ENCODE data around the gene UST.
"Not testable (repeated sequence)": the region's sequence is repeated elsewhere in the genome, so short reads cannot be mapped to it uniquely, and the experiment has no call there.

The UST gene

GRCh38 chr6:148839044-148839443, 92.2 kb downstream of the UST start:
- peaks cover 37% of the 10 kb centered on the region for H3K4me1 ChIP-seq (ENCODE audit: control insufficient read depth, insufficient read depth, low read length)
- H3K4me3 ChIP-seq (ENCODE audit: low read depth, low read length): no peak overlapping the region
- no peak overlapping the region for H3K9ac ChIP-seq (ENCODE audit: low read length)
- no peaks in the 10 kb centered on the region for H3K9me3 ChIP-seq (ENCODE audit: control insufficient read depth, insufficient read depth, low read depth, low read length)
- no peak overlapping the region for H3K27ac ChIP-seq (ENCODE audit: low read depth, low read length)
- H3K36me3 ChIP-seq (ENCODE audit: control insufficient read depth, insufficient read depth, low read length): no peaks in the 10 kb centered on the region
- H3K27me3 ChIP-seq (ENCODE audit: control insufficient read depth, insufficient read depth, low read length): no peaks in the 10 kb centered on the region

- no peak overlapping the region for H3K9ac ChIP-seq (ENCODE audit: low read length)
- H3K4me3 ChIP-seq (ENCODE audit: low read depth, low read length): no peak overlapping the region
- H3K9me3 ChIP-seq (ENCODE audit: control insufficient read depth, insufficient read depth, low read depth, low read length): peaks cover 4% of the 10 kb centered on the region; the same call in 1 of the 2 replicates
- H3K4me1 ChIP-seq (ENCODE audit: control insufficient read depth, insufficient read depth, low read length): peaks cover 37% of the 10 kb centered on the region
- H3K27ac ChIP-seq (ENCODE audit: low read depth, low read length): no peak overlapping the region
- no peaks in the 10 kb centered on the region for H3K27me3 ChIP-seq (ENCODE audit: control insufficient read depth, insufficient read depth, low read length)
- no peaks in the 10 kb centered on the region for H3K36me3 ChIP-seq (ENCODE audit: control insufficient read depth, insufficient read depth, low read length)
Measured at GRCh38 chr6:148840256-148840655, 93.4 kb downstream of the UST start.

GRCh38 chr6:148842296-148843019, 95.6 kb downstream of the UST start:
- Histone ChIP-seq H3K9me3 (ENCODE audit: control insufficient read depth, insufficient read depth, low read depth, low read length) (peaks cover 4% of the 10 kb centered on the region; the same call in 1 of the 2 replicates), H3K4me3 (ENCODE audit: low read depth, low read length) (no peak overlapping the region), H3K9ac (ENCODE audit: low read length) (no peak overlapping the region), H3K36me3 (ENCODE audit: control insufficient read depth, insufficient read depth, low read length) (no peaks in the 10 kb centered on the region), H3K27ac (ENCODE audit: low read depth, low read length) (no peak overlapping the region), H3K4me1 (ENCODE audit: control insufficient read depth, insufficient read depth, low read length) (peaks cover 37% of the 10 kb centered on the region), H3K27me3 (ENCODE audit: control insufficient read depth, insufficient read depth, low read length) (no peaks in the 10 kb centered on the region)

GRCh38 chr6:148845464-148845863, 98.6 kb downstream of the UST start:
- peaks cover 4% of the 10 kb centered on the region; the same call in 1 of the 2 replicates for H3K9me3 ChIP-seq (ENCODE audit: control insufficient read depth, insufficient read depth, low read depth, low read length)
- H3K4me3 ChIP-seq (ENCODE audit: low read depth, low read length): no peak overlapping the region
- no peaks in the 10 kb centered on the region for H3K27me3 ChIP-seq (ENCODE audit: control insufficient read depth, insufficient read depth, low read length)
- no peaks in the 10 kb centered on the region for H3K36me3 ChIP-seq (ENCODE audit: control insufficient read depth, insufficient read depth, low read length)
- H3K4me1 ChIP-seq (ENCODE audit: control insufficient read depth, insufficient read depth, low read length): peaks cover 20% of the 10 kb centered on the region; the same call in 1 of the 2 replicates
- no peak overlapping the region for H3K27ac ChIP-seq (ENCODE audit: low read depth, low read length)
- no peak overlapping the region for H3K9ac ChIP-seq (ENCODE audit: low read length)

- no peaks in the 10 kb centered on the region for H3K36me3 ChIP-seq (ENCODE audit: control insufficient read depth, insufficient read depth, low read length)
Measured at GRCh38 chr6:148846778-148847761, 100.2 kb downstream of the UST start.

GRCh38 chr6:148848915-148849314, 102.1 kb downstream of the UST start:
- Histone ChIP-seq H3K27me3 (ENCODE audit: control insufficient read depth, insufficient read depth, low read length) (no peaks in the 10 kb centered on the region), H3K9ac (ENCODE audit: low read length) (no peak overlapping the region), H3K4me1 (ENCODE audit: control insufficient read depth, insufficient read depth, low read length) (peaks cover 35% of the 10 kb centered on the region), H3K36me3 (ENCODE audit: control insufficient read depth, insufficient read depth, low read length) (no peaks in the 10 kb centered on the region), H3K27ac (ENCODE audit: low read depth, low read length) (no peak overlapping the region), H3K4me3 (ENCODE audit: low read depth, low read length) (no peak overlapping the region), H3K9me3 (ENCODE audit: control insufficient read depth, insufficient read depth, low read depth, low read length) (peaks cover 4% of the 10 kb centered on the region; the same call in 1 of the 2 replicates)

More at GRCh38 chr6:148846778-148847761, 100.2 kb downstream of the UST start:
- Histone ChIP-seq H3K9me3 (ENCODE audit: control insufficient read depth, insufficient read depth, low read depth, low read length) (peaks cover 4% of the 10 kb centered on the region; the same call in 1 of the 2 replicates), H3K4me1 (ENCODE audit: control insufficient read depth, insufficient read depth, low read length) (peaks cover 32% of the 10 kb centered on the region), H3K27ac (ENCODE audit: low read depth, low read length) (no peak overlapping the region), H3K4me3 (ENCODE audit: low read depth, low read length) (no peak overlapping the region), H3K9ac (ENCODE audit: low read length) (no peak overlapping the region), H3K27me3 (ENCODE audit: control insufficient read depth, insufficient read depth, low read length) (no peaks in the 10 kb centered on the region)

- not testable (repeated sequence) for H3K9me3 ChIP-seq (ENCODE audit: control insufficient read depth, insufficient read depth, low read depth, low read length); H3K36me3 ChIP-seq (ENCODE audit: control insufficient read depth, insufficient read depth, low read length); H3K27ac ChIP-seq (ENCODE audit: low read depth, low read length); H3K27me3 ChIP-seq (ENCODE audit: control insufficient read depth, insufficient read depth, low read length); H3K4me3 ChIP-seq (ENCODE audit: low read depth, low read length); H3K9ac ChIP-seq (ENCODE audit: low read length)
- peaks cover 40% of the 10 kb centered on the region for H3K4me1 ChIP-seq (ENCODE audit: control insufficient read depth, insufficient read depth, low read length)
Measured at GRCh38 chr6:148849449-148849848, 102.6 kb downstream of the UST start.

- H3K9ac ChIP-seq (ENCODE audit: low read length): no peak overlapping the region
- H3K27me3 ChIP-seq (ENCODE audit: control insufficient read depth, insufficient read depth, low read length): no peaks in the 10 kb centered on the region
- no peak overlapping the region for H3K27ac ChIP-seq (ENCODE audit: low read depth, low read length)
- no peaks in the 10 kb centered on the region for H3K9me3 ChIP-seq (ENCODE audit: control insufficient read depth, insufficient read depth, low read depth, low read length)
- peaks cover 54% of the 10 kb centered on the region for H3K4me1 ChIP-seq (ENCODE audit: control insufficient read depth, insufficient read depth, low read length)
- H3K36me3 ChIP-seq (ENCODE audit: control insufficient read depth, insufficient read depth, low read length): no peaks in the 10 kb centered on the region
- no peak overlapping the region for H3K4me3 ChIP-seq (ENCODE audit: low read depth, low read length)
Measured at GRCh38 chr6:148850964-148851363, 104.1 kb downstream of the UST start.

GRCh38 chr6:148851683-148852556, 105.1 kb downstream of the UST start:
- Histone ChIP-seq H3K27ac (ENCODE audit: low read depth, low read length) (no peak overlapping the region; the same call in 1 of the 2 replicates), H3K4me1 (ENCODE audit: control insufficient read depth, insufficient read depth, low read length) (peaks cover 51% of the 10 kb centered on the region), H3K9ac (ENCODE audit: low read length) (no peak overlapping the region), H3K36me3 (ENCODE audit: control insufficient read depth, insufficient read depth, low read length) (0 out of 2 replicates have a peak, but pooled peaks cover 3% of the 10 kb centered on the region), H3K9me3 (ENCODE audit: control insufficient read depth, insufficient read depth, low read depth, low read length) (no peaks in the 10 kb centered on the region), H3K27me3 (ENCODE audit: control insufficient read depth, insufficient read depth, low read length) (no peaks in the 10 kb centered on the region), H3K4me3 (ENCODE audit: low read depth, low read length) (no peak overlapping the region)

GRCh38 chr6:148852688-148853087, 105.9 kb downstream of the UST start:
- no peaks in the 10 kb centered on the region for H3K9me3 ChIP-seq (ENCODE audit: control insufficient read depth, insufficient read depth, low read depth, low read length)
- H3K4me3 ChIP-seq (ENCODE audit: low read depth, low read length): no peak overlapping the region
- no peak overlapping the region for H3K9ac ChIP-seq (ENCODE audit: low read length)
- H3K4me1 ChIP-seq (ENCODE audit: control insufficient read depth, insufficient read depth, low read length): peaks cover 47% of the 10 kb centered on the region
- H3K27me3 ChIP-seq (ENCODE audit: control insufficient read depth, insufficient read depth, low read length): no peaks in the 10 kb centered on the region
- H3K36me3 ChIP-seq (ENCODE audit: control insufficient read depth, insufficient read depth, low read length): peaks cover 3% of the 10 kb centered on the region; the same call in 1 of the 2 replicates
- H3K27ac ChIP-seq (ENCODE audit: low read depth, low read length): no peak overlapping the region
